NCI-H2227 treated with DMSO at 0.1 percent for 48 hours (cell line): Measurements from ENCODE around the gene ARHGAP15.

Experiments
- DNase-seq: peaks from one replicate; lab custom pipeline; 2025; lab: John Stamatoyannopoulos, UW

Gene ARHGAP15

GRCh38 chr2:143262389-143262788, 133.2 kb downstream of the ARHGAP15 start:
- no peak for DNase-seq

- no peak for DNase-seq
Measured at GRCh38 chr2:143263066-143263625, 133.9 kb downstream of the ARHGAP15 start.

GRCh38 chr2:143264851-143265250, 135.6 kb downstream of the ARHGAP15 start:
- DNase-seq: no peak

- no peak for DNase-seq
Measured at GRCh38 chr2:143279672-143280071, 150.5 kb downstream of the ARHGAP15 start.

GRCh38 chr2:143280097-143280757, 151.0 kb downstream of the ARHGAP15 start:
- no peak for DNase-seq

GRCh38 chr2:143282684-143283083, 153.5 kb downstream of the ARHGAP15 start:
- DNase-seq: no peak

- DNase-seq: no peak
Measured at GRCh38 chr2:143284087-143284675, 155.0 kb downstream of the ARHGAP15 start.

GRCh38 chr2:143289025-143289424, 159.8 kb downstream of the ARHGAP15 start:
- DNase-seq: no peak

GRCh38 chr2:143290221-143290620, 161.0 kb downstream of the ARHGAP15 start:
- DNase-seq: no peak

- no peak for DNase-seq
Measured at GRCh38 chr2:143294068-143294467, 164.8 kb downstream of the ARHGAP15 start.

GRCh38 chr2:143296089-143296488, 166.9 kb downstream of the ARHGAP15 start:
- DNase-seq: no peak

GRCh38 chr2:143297182-143297581, 168.0 kb downstream of the ARHGAP15 start:
- no peak for DNase-seq

GRCh38 chr2:143300536-143300935, 171.3 kb downstream of the ARHGAP15 start:
- no peak for DNase-seq

- no peak for DNase-seq
Measured at GRCh38 chr2:143311426-143311825, 182.2 kb downstream of the ARHGAP15 start.

- DNase-seq: no peak
Measured at GRCh38 chr2:143312441-143312840, 183.2 kb downstream of the ARHGAP15 start.

- DNase-seq: no peak
Measured at GRCh38 chr2:143313861-143314260, 184.6 kb downstream of the ARHGAP15 start.

GRCh38 chr2:143321994-143322393, 192.8 kb downstream of the ARHGAP15 start:
- no peak for DNase-seq

- DNase-seq: no peak
Measured at GRCh38 chr2:143329288-143329687, 200.1 kb downstream of the ARHGAP15 start.

GRCh38 chr2:143333168-143333791, 204.1 kb downstream of the ARHGAP15 start:
- peak; percentile 71 for DNase-seq

- DNase-seq: no peak
Measured at GRCh38 chr2:143333847-143334246, 204.6 kb downstream of the ARHGAP15 start.

- DNase-seq: no peak
Measured at GRCh38 chr2:143334837-143335236, 205.6 kb downstream of the ARHGAP15 start.

GRCh38 chr2:143336719-143337210, 207.5 kb downstream of the ARHGAP15 start:
- DNase-seq: no peak

- DNase-seq: no peak
Measured at GRCh38 chr2:143341478-143341877, 212.3 kb downstream of the ARHGAP15 start.
